Upper lobe of left lung (tissue), 4 donors: ENCODE data around the gene OR11H7.

Experiments
- EP300 ChIP-seq, 4 donors: sonication (generic); formaldehyde crosslinking; IDR thresholded peaks; one replicate each; pipeline ENCODE4 v1.5.1; 2017; ENCODE audit warnings: antibody characterized with exemption in 4 of 4, control low read depth in 2 of 4
- POLR2A ChIP-seq, 4 donors: fragments of 450-650 bp; IDR thresholded peaks; one replicate each; pipeline ENCODE4 v1.5.1; 2016 to 2017; ENCODE audit warnings: antibody characterized with exemption in 4 of 4, mild to moderate bottlenecking in 2 of 4
- POLR2AphosphoS5 ChIP-seq, 2 donors: sonication (generic); formaldehyde crosslinking; IDR thresholded peaks; one replicate each; pipeline ENCODE4 v1.5.1; 2017; ENCODE audit warnings: antibody characterized with exemption in 2 of 2
- TF ChIP-seq, protein P1 (sequence below), 6 experiments: fragments of 450-650 bp in 4 of 6; fragments of 200-600 bp in 2 of 6; sonication (generic) in 2 of 6; IDR thresholded peaks; one replicate each; pipeline ENCODE4 v1.5.1; 2016 to 2019; ENCODE audit warnings: antibody characterized with exemption in 6 of 6

GRCh38 chr14:20247646-20248246, 19.0 kb downstream of the OR11H7 start:
- TF ChIP-seq, protein P1, sequence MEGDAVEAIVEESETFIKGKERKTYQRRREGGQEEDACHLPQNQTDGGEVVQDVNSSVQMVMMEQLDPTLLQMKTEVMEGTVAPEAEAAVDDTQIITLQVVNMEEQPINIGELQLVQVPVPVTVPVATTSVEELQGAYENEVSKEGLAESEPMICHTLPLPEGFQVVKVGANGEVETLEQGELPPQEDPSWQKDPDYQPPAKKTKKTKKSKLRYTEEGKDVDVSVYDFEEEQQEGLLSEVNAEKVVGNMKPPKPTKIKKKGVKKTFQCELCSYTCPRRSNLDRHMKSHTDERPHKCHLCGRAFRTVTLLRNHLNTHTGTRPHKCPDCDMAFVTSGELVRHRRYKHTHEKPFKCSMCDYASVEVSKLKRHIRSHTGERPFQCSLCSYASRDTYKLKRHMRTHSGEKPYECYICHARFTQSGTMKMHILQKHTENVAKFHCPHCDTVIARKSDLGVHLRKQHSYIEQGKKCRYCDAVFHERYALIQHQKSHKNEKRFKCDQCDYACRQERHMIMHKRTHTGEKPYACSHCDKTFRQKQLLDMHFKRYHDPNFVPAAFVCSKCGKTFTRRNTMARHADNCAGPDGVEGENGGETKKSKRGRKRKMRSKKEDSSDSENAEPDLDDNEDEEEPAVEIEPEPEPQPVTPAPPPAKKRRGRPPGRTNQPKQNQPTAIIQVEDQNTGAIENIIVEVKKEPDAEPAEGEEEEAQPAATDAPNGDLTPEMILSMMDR (IDR thresholded peaks at IDR 0.05) = no peak
- no peak for TF ChIP-seq POLR2A (IDR thresholded peaks at IDR 0.05)
- TF ChIP-seq EP300 (IDR thresholded peaks at IDR 0.05) = no peak
- no peak for TF ChIP-seq POLR2AphosphoS5 (IDR thresholded peaks at IDR 0.05)
